Neural cell (in vitro differentiated cells): ENCODE data around the gene SELENOF.

ENCODE experiments used
- CTCF ChIP-seq: fragments of 450-650 bp; IDR thresholded peaks from 2 replicates; pipeline ENCODE4 v1.5.1; 2014; ENCODE audit warnings: antibody characterized with exemption, mild to moderate bottlenecking, moderate library complexity; ENCODE audit not compliant: poor library complexity, severe bottlenecking
- EP300 ChIP-seq: fragments of 450-650 bp; conservative IDR thresholded peaks from 2 replicates; pipeline ENCODE4 v1.6.1; 2014; ENCODE audit warnings: antibody characterized with exemption, mild to moderate bottlenecking, moderate library complexity; ENCODE audit not compliant: poor library complexity, severe bottlenecking
- EZH2 ChIP-seq: fragments of 200-600, 300-800 bp; shearing (Covaris generic), sonication (generic); IDR thresholded peaks from 2 replicates; pipeline ENCODE4 v1.6.1; 2014; ENCODE audit warnings: antibody characterized with exemption, low read length, borderline replicate concordance, mild to moderate bottlenecking; ENCODE audit not compliant: insufficient read depth, poor library complexity, severe bottlenecking
- MXI1 ChIP-seq: fragments of 450-650 bp; conservative IDR thresholded peaks from 2 replicates; pipeline ENCODE4 v1.6.1; 2014; ENCODE audit warnings: antibody characterized with exemption, mild to moderate bottlenecking; ENCODE audit not compliant: poor library complexity, severe bottlenecking
- POLR2AphosphoS5 ChIP-seq: IDR thresholded peaks from 2 replicates; pipeline ENCODE4 v1.6.1; 2012
- RAD21 ChIP-seq: fragments of 450-650 bp; conservative IDR thresholded peaks from 2 replicates; pipeline ENCODE4 v1.6.1; 2014; ENCODE audit warnings: antibody characterized with exemption, mild to moderate bottlenecking, moderate library complexity
- TAF1 ChIP-seq: IDR thresholded peaks from 2 replicates; pipeline ENCODE4 v1.6.1; 2012; ENCODE audit warnings: low read depth

GRCh38 chr1:86942042-86942441 lies 28.1 kb upstream of the SELENOF start:
- no peak for TF ChIP-seq MXI1
- no peak for TF ChIP-seq CTCF
- TF ChIP-seq POLR2AphosphoS5 = no peak
- TF ChIP-seq EZH2 = no peak
- TF ChIP-seq EP300 = no peak
- no peak for TF ChIP-seq RAD21
- no peak for TF ChIP-seq TAF1
